Measurements from ENCODE around the gene IGFLR1. TPM values are rescaled to one million over a fixed set of nuclear protein-coding genes. Genes with fewer than 3 reads are reported as not detected.

IGFLR1 gene, protein sequence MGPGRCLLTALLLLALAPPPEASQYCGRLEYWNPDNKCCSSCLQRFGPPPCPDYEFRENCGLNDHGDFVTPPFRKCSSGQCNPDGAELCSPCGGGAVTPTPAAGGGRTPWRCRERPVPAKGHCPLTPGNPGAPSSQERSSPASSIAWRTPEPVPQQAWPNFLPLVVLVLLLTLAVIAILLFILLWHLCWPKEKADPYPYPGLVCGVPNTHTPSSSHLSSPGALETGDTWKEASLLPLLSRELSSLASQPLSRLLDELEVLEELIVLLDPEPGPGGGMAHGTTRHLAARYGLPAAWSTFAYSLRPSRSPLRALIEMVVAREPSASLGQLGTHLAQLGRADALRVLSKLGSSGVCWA
- 10.2 to 14.6 TPM (median 11.8 TPM) in 5 replicates for total RNA-seq (2022; extraction: Qiagen RNA extraction)

DNA sequence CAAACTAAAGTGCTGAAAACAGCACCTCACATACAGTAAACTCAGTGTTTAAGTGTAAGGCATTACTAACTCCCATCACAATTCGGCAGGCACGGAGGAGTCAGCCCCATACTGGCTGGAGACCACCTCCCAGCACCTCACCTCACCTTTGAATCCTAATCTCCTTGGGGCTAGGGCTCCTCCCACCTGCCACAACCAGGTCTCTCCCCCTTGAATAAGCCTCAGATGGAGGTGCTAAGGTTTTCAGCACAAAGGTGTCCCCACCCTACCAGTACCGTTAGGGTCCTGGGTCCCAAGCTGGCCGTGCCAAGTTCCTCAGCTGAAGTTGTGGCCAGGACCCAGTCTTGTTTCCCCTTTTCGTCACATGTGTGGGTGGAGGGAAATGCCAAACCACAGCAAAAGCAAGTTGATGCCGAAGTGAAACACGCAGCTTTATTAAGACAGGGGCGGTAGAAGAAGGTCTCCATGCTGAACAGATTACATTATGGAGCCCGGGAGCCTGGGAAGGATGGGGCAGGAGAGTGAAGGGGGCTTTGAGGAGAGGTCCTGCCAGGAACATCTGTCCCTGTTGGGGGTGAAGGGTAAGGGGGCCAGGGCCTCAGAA, at the start of gene IGFLR1:
TSS of gene IGFLR1 (minus strand) at position 332 of the 604 bp plus-strand sequence. CDS start 1,272 bp downstream, outside the sequence.

DNA sequence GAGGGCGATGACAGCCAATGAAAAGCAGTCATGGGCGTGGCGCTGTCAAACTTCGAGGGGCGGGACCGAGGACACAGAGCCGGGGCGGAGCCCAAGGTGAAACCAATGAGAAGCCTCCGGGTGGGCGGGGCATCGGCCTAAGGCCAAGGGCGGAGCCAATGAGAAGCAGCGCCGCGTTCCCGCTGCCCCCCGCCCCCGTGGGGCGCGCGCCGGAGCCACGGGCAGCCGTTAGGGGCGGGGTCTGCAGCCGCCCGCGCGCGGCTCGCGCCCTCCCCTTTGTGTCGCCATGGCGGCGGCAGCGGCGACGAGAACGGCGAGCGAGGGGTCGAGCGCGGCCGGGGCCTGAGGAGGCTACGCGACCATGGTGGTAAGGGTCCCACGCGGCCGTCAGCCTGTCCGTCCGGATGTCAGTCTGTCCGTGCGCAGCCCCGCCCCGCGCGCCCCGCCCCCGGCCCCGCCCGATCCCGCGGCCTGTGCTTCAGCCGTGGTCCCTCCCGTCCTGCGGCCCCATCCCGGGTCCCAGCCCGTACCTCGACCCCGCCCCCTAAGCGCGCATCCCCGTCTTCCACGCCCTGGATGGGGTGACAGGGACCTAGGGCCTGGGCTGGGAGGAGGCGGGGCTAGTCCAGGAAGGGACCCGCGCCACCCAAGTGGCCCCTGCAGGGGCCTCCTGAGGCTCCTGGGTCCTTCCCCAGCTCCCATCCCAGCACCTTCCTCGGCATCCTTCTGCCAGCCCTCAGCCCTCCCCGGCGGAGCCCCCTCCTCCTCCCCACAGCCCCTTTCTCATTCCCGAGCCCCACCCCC, 33.2 kb upstream of the IGFLR1 start, which contains the start of gene ARHGAP33:
TSS of gene ARHGAP33 (plus strand) at position 267 of the 804 bp plus-strand sequence. CDS start at position 362, 95 bp downstream.

DNA sequence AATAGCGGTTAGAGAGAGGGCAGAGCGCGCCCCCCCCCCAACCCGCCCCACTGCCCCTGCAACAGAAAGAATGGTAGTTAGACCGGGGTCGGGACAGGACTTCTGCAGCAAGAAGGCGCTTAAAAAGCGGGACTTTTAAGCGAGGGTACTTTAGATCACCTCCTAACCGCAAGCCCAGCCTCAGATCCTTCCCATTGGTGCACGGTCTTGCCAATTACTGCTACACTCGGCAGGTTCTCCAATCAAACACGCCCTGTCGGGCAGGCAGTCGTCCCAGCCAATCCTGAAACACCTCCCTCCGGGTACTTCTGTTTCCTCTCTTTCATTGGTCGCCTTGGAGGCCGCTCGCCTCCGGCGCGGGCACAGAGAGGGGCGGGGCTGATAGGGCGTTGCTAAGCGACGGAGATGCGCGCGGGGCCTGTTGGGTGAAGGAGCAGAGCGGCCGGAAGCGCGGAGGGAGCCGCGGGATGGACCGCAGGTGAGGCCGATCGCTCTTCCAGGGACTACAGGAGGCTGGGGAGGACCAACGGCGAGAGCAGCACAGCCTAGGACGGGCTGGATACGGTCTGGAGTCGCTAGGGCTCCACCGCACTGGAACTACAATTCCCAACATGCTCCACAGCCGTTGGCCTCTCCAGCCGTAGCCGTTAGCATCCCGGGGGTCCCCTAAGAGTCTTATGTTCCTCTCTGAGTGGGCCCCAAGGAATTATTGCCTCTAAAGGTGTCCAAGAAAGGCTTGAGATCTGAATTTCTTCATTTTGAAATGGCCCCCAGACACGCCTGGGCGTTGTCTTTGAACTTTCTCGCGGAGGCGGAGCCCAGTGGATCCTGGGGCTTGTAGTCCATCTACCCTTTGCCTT, 15.7 kb upstream of the IGFLR1 start, which contains the start of gene PROSER3:
TSS of gene PROSER3 (plus strand) at position 428 of the 860 bp plus-strand sequence. CDS start at position 468, 40 bp downstream.

DNA sequence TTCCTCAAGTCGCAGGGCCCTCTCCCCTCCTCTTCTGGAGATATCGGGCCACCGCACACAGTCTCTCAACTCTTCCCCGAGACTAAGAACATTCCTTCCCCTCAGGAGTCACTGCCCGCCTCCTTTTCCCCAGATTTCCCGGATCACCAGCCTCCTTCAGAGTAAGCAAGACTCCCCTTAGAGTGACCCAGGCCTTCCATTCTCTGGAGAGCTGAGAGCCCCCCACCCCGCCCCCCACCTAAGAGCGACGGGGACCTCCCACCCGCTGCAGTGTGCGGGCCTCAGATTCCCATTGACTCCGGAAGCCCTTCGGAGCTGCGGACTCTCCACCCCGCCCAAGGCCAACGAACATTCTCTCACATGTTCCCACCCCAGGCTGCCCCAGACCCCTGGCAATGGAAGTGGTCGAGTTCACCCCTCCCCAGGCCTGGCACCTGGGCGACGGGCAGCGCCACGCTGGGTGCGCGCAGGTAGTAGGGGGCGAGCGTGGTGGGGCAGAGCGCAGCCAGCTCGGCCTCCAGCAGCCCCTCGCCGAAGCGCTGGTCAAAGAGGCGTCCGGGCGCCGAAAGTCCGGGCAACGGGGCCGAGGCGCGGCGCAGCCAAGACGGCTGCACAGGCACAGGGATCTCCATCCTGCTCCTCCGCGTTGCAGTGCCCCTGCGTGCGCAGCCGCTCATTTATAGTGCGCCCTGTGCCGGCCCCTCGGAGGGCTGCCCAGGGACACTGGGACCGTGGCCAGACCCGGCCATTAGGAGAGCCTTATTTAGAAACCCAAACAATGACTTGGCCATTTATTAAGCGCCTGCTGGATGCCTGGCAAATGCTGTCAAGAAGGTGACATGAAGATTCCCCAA, 14.4 kb upstream of the IGFLR1 start, which contains the start of gene HSPB6:
TSS of gene HSPB6 (minus strand) at position 653 of the 854 bp plus-strand sequence. CDS start at position 632, 21 bp downstream.

DNA sequence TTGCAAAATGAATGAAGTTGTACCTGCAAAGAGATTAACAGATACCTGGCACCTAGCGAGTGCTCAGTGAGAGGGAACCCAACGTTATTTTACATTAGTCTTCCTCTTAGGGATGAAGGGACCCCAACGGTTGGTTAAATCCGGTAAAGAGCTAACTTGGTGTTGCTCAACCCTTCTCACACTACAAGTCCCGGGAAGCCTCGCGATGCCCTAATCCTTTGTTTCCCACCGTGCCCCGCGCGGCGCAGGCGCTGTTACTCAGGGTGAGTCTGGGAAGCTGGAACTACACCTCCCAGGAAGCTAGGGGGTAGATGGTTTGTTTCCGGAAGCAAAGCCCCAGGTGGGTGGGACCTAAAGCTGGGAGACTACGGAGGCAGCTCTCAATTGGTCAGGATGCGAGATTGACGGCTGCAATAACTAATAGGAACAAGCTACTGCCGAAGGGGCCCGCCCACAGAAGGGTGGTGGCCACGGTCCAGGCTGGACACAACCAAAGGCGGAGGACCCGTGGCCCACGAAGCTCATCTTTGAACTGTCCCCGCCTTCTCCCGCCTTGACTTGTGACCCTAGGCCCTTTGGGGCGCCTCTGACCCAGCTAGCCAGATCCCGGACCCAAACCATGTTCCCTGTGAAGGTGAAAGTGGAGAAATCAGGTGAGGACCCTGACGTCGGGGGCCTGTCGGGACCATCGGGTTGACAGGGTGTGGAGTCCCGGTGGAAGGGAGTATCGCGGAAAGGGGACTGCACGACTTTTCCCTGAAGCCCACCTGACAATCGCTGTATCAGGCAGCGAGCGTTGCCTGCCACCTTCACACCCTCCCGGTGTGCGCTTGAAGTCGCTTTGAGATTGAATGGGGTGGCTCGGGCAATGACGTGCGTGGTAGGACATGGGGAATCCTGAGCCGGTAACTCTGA, 6.1 kb upstream of the IGFLR1 start, which contains the start of gene LIN37:
TSS of gene LIN37 (plus strand) at position 471 of the 915 bp plus-strand sequence. CDS start at position 620, 149 bp downstream.

DNA sequence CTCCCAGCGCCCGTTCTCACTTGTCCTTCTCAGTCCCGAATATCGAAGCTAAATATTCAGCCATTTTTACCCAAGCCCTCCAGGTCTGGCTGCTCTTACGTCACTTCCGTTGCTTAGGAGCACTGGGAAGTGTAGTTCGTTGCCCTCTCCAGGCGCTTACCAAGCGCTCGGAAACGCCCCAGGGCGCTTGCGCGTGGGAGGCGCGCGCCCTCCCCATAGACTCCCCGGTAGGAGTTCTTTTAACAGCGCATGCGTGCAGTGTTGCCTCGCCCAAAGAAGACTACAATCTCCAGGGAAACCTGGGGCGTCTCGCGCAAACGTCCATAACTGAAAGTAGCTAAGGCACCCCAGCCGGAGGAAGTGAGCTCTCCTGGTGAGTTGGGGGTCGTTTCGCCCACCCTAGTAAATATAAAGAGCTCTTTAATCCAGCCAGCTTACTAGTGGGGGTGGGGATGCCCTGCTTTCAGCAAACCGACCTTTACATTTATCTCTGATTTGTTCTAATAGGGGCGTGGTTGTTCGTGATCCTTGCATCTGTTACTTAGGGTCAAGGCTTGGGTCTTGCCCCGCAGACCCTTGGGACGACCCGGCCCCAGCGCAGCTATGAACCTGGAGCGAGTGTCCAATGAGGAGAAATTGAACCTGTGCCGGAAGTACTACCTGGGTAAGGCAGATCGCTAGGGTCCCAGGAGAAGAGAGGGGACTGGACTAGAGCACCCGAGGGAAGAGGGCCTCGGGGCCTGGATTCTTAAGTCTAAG, 3.3 kb upstream of the IGFLR1 start, which contains the start of the genes PSENEN and U2AF1L4:
TSS of gene PSENEN (plus strand) at position 324 of the 759 bp plus-strand sequence. CDS start at position 604, 280 bp downstream.
TSS of gene U2AF1L4 (minus strand) at position 91 of the 759 bp plus-strand sequence. CDS start at position 64, 27 bp downstream.

DNA sequence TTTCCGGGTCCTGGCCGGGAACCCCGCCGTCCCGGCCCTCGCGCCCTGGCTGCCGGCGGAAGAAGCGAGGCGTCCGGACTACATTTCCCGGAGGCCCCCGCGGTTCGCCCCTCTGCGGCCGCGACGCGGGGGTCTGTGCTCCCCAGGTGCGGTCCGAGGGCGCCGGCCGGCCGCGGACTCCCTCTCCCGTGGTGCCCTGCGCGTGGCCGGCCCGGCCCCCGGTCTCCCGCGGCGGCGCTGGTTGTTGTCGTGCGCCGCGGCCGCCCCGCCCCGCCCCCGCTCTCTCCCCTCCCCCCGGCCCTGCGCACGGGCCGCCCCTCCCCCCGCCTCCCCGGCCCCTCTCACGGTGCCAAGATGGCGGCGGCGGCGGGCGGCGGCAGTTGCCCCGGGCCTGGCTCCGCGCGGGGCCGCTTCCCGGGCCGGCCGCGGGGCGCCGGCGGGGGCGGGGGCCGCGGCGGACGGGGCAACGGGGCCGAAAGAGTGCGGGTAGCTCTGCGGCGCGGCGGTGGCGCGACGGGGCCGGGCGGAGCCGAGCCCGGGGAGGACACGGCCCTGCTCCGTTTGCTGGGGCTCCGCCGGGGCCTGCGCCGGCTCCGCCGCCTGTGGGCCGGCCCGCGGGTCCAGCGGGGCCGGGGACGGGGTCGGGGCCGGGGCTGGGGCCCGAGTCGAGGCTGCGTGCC, 24.4 kb downstream of the IGFLR1 start, which contains the start of gene KMT2B:
TSS of gene KMT2B (plus strand) at position 339 of the 680 bp plus-strand sequence. CDS start at position 355, 16 bp downstream.

DNA sequence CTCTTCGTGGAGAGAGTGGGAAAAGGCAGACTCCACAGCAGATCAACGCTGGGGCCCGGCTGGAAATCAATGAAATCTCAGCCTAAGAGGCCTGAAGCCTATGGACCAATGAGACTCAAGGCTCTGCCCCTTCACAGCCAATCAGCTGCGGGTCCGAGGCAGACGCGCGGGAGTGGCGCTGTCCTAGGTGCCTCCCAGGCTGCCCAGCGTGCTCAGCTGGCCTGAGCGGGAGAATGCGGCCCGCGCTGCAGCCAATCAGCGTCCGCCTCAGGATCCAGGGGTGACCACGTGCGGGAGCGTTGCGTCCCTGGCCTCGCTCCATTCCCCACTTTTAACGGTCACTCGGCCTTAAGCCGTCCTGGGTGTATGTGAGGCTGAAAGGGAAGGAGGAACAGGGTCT, 38.0 kb downstream of the IGFLR1 start, which contains the start of gene ZBTB32:
TSS of gene ZBTB32 (plus strand) at position 341 of the 400 bp plus-strand sequence. CDS start 10,069 bp downstream, outside the sequence.

Other genes with a start within 250 kb of the IGFLR1 start
- 32.5 to 41.2 TPM (median 37.6 TPM) in 5 replicates for gene DMKN, start 228.8 kb downstream of the IGFLR1 start, total RNA-seq (2022; extraction: Qiagen RNA extraction)
- 2.4 to 3.3 TPM (median 3.2 TPM) in 5 replicates for gene SBSN, start 214.1 kb downstream of the IGFLR1 start, total RNA-seq (2022; extraction: Qiagen RNA extraction)
- 0.21 TPM in 1 of 5 replicates, not detected in the others for gene GAPDHS, start 209.0 kb downstream of the IGFLR1 start, total RNA-seq (2022; extraction: Qiagen RNA extraction)
- gene TMEM147, start 196.8 kb downstream of the IGFLR1 start, total RNA-seq (2022; extraction: Qiagen RNA extraction), result 374 to 446 TPM (median 422 TPM) in 5 replicates
- 0.06 TPM in 1 of 5 replicates, not detected in the others for gene ATP4A, start 178.8 kb downstream of the IGFLR1 start, total RNA-seq (2022; extraction: Qiagen RNA extraction)
- gene PMIS2, start 156.3 kb downstream of the IGFLR1 start, total RNA-seq (2022; extraction: Qiagen RNA extraction), result not detected in 5 replicates
- gene HAUS5, start 129.7 kb downstream of the IGFLR1 start, total RNA-seq (2022; extraction: Qiagen RNA extraction), result 11.3 to 18.9 TPM (median 15.0 TPM) in 5 replicates
- 148 to 214 TPM (median 206 TPM) in 5 replicates for gene RBM42, start 113.4 kb downstream of the IGFLR1 start, total RNA-seq (2022; extraction: Qiagen RNA extraction)
- gene ETV2, start 100.7 kb downstream of the IGFLR1 start, total RNA-seq (2022; extraction: Qiagen RNA extraction), result 1.7 to 3.1 TPM (median 2.9 TPM) in 5 replicates
- gene COX6B1, start 94.1 kb downstream of the IGFLR1 start, total RNA-seq (2022; extraction: Qiagen RNA extraction), result 1,323 to 1,675 TPM (median 1,366 TPM) in 5 replicates
- 0.72 to 1.1 TPM (median 0.94 TPM) in 5 replicates for gene UPK1A, start 75.9 kb downstream of the IGFLR1 start, total RNA-seq (2022; extraction: Qiagen RNA extraction)
- gene ZBTB32, start 37.9 kb downstream of the IGFLR1 start, total RNA-seq (2022; extraction: Qiagen RNA extraction), result not detected in 5 replicates
- gene KMT2B, start 24.4 kb downstream of the IGFLR1 start, total RNA-seq (2022; extraction: Qiagen RNA extraction), result 46.2 to 63.6 TPM (median 56.5 TPM) in 5 replicates
- 24.6 to 30.2 TPM (median 25.0 TPM) in 5 replicates for gene U2AF1L4, start 3.0 kb upstream of the IGFLR1 start, total RNA-seq (2022; extraction: Qiagen RNA extraction)
- gene PSENEN, start 3.2 kb upstream of the IGFLR1 start, total RNA-seq (2022; extraction: Qiagen RNA extraction), result 288 to 310 TPM (median 290 TPM) in 5 replicates
- gene LIN37, start 6.1 kb upstream of the IGFLR1 start, total RNA-seq (2022; extraction: Qiagen RNA extraction), result 20.3 to 28.5 TPM (median 22.0 TPM) in 5 replicates
- 0.12 to 0.28 TPM (median 0.19 TPM) in 3 of 5 replicates, not detected in the others for gene HSPB6, start 14.6 kb upstream of the IGFLR1 start, total RNA-seq (2022; extraction: Qiagen RNA extraction)
- 24.6 to 30.3 TPM (median 28.2 TPM) in 5 replicates for gene PROSER3, start 15.7 kb upstream of the IGFLR1 start, total RNA-seq (2022; extraction: Qiagen RNA extraction)
- 3.9 to 9.3 TPM (median 7.6 TPM) in 5 replicates for gene ARHGAP33, start 33.1 kb upstream of the IGFLR1 start, total RNA-seq (2022; extraction: Qiagen RNA extraction)
- 0.16 to 0.53 TPM (median 0.34 TPM) in 5 replicates for gene PRODH2, start 70.4 kb upstream of the IGFLR1 start, total RNA-seq (2022; extraction: Qiagen RNA extraction)
- 0.27 to 0.75 TPM (median 0.56 TPM) in 5 replicates for gene NPHS1, start 110.1 kb upstream of the IGFLR1 start, total RNA-seq (2022; extraction: Qiagen RNA extraction)
- gene KIRREL2, start 114.5 kb upstream of the IGFLR1 start, total RNA-seq (2022; extraction: Qiagen RNA extraction), result 0.42 to 0.60 TPM (median 0.55 TPM) in 5 replicates
- 73.4 to 99.4 TPM (median 94.1 TPM) in 5 replicates for gene APLP1, start 126.1 kb upstream of the IGFLR1 start, total RNA-seq (2022; extraction: Qiagen RNA extraction)
- 5.5 to 7.7 TPM (median 6.2 TPM) in 5 replicates for gene NFKBID, start 158.1 kb upstream of the IGFLR1 start, total RNA-seq (2022; extraction: Qiagen RNA extraction)
- gene HCST, start 160.1 kb upstream of the IGFLR1 start, total RNA-seq (2022; extraction: Qiagen RNA extraction), result 0.30 to 0.45 TPM (median 0.35 TPM) in 5 replicates
- gene TYROBP, start 165.8 kb upstream of the IGFLR1 start, total RNA-seq (2022; extraction: Qiagen RNA extraction), result not detected in 5 replicates
- 12.9 to 23.3 TPM (median 21.0 TPM) in 5 replicates for gene LRFN3, start 193.9 kb upstream of the IGFLR1 start, total RNA-seq (2022; extraction: Qiagen RNA extraction)

All from A549 treated with Mapracorat at 1 μM for 4 hours (cell line).